H1 (cell line): ENCODE measurements around the gene ADGRV1. TPM values are rescaled to one million over a fixed set of nuclear protein-coding genes. Genes with fewer than 3 reads are reported as not detected.

Experiments used
- CHD7 ChIP-seq: fragments of 300-600 bp; sonication (generic); IDR thresholded peaks from 2 replicates; pipeline ENCODE4 v1.7.1; 2012; ENCODE audit warnings: low read length, moderate library complexity, mild to moderate bottlenecking, inconsistent platforms; ENCODE audit not compliant: insufficient replicate concordance
- polyA plus RNA-seq, 7 experiments: library from polyadenylated mRNA; depleted of rRNA in 3 of 7; stranded (reverse) in 5 of 7; unstranded in 2 of 7; fragments of >200 nt in 5 of 7; fragments of 200-250 nt in 2 of 7; gene quantifications; 1 replicate in 5 of 7; 2 replicates in 1 of 7; 4 replicates in 1 of 7; pipeline versions ENCODE4 v1.2.1 to v1.2.3, GENCODE V29; 2011 to 2013; ENCODE audit warnings: missing spikeins in 2 of 7, mixed read lengths in 2 of 7
- total RNA-seq: library from RNA; stranded (reverse); fragmentation: NEBNext Ultra II Directional; extraction: Animal tissue kit (Norgen Biotek cat#: 25700); gene quantifications from 2 replicates; pipeline ENCODE4 v1.2.1, GENCODE V29; 2021

ADGRV1 gene
- total and polyA plus RNA-seq, 2 of the 8 experiments (the other 6 are each of a cell fraction or from before 2014, with no cell fraction given), result 53.1 to 62.2 TPM

GRCh38 chr5:91126448-91126847, 567.9 kb downstream of the ADGRV1 start (continued):
- no peak for TF ChIP-seq CHD7
